Measurements from ENCODE around the gene CACTIN.
"Not testable (repeated sequence)": the region's sequence is repeated elsewhere in the genome, so short reads cannot be mapped to it uniquely, and the experiment has no call there.

CACTIN gene

DNA sequence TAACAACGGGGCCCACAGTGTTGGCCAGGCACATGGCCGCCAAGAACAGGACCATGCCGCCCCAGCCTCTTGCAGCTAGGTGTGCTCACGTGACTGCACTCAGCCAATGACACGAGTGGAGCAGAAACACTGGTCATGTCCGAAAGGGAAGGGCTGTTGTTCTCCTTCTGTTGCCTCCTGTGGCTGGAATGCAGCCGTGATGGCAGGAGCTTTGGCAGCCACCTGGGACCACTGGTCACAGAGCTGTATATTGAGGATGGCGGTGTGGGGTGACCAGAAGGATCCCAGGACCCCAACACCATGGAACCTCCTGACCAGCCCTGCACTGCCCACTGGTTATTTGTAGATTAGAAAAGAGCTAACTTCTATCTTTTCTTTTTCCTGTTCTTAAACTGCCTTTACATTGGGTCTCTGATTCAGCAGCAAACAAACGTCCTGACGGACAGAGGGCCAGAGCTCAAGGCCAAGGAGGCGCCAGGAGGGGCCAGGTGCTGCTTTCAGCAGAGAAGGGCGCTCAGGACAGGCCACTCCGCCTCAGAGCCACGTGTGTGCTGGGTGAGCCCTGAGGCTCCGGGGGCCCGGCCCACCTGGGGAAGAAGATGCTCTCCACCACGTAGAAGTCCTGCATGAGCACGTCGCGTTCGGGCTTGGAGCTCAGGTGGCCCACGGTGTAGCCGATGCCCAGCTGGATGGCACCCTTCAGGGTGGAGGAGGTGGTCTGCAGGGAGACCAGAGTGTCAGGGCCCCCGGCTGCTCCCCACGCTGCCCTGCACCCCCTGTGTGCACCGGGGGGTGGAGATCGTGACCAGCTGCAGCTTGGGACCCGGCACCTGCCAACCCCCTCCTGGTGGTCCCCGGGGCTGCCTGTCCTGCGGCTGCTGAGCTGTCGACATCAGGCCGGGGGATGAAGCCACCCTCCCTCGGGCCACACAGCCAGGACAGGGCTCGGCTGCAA, 35.0 kb upstream of the CACTIN start:
- no peak for DNase-seq (ENCODE audit: low read depth)

DNA sequence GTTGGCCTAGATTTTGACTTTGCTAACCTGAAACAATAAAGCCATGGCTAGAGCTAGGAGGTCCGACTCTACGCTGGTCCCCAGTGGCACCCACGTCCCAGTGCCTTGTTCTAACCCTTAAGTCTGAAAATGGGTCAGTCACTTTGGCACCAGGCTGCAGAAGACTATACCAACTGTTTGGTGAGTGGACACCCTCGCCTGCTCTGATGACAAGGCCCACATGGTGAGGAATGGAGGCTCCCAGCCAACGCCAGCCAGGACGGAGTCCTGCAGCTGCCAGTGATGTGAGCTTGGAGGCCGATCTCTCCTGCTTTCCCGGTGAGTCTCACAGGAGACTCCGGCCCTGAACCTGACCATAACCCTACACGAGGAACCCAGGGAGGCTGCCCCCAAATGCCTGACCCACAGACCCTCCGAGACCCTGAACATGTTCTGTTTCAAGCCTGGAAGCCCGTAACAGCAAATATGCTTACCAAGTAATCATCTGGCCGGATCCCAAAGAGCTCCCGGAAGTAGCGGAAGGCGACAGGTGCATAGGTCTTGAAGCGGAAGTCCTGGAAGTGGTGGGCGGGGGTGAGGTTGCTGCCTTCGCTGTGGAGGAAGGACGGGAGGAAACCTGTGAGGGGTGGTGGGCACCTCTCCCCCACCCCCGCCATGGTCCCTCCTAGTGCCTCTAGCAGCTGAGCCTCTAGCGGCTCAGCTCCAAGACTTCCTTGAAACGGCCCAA, 34.1 kb upstream of the CACTIN start:
- DNase-seq (ENCODE audit: low read depth): no peak

DNA sequence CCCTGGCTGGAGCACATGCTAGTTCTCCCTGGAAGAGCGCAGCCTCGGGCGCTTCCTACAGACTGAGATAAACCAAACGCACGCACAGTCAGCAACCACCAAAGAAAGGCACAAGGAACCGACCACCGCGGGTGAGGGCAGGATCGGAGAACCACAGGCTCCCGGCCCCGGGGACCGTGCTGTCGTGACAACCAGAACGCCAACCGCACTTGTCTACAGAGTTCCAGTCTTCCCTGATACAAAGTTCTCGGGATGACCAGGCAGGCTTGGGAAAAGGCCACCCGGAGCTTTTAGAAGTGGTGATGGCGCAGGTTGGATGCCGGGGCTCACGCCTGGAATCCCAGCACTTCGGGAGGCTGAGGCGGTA, 33.1 kb upstream of the CACTIN start:
- DNase-seq (ENCODE audit: low read depth): no peak

DNA sequence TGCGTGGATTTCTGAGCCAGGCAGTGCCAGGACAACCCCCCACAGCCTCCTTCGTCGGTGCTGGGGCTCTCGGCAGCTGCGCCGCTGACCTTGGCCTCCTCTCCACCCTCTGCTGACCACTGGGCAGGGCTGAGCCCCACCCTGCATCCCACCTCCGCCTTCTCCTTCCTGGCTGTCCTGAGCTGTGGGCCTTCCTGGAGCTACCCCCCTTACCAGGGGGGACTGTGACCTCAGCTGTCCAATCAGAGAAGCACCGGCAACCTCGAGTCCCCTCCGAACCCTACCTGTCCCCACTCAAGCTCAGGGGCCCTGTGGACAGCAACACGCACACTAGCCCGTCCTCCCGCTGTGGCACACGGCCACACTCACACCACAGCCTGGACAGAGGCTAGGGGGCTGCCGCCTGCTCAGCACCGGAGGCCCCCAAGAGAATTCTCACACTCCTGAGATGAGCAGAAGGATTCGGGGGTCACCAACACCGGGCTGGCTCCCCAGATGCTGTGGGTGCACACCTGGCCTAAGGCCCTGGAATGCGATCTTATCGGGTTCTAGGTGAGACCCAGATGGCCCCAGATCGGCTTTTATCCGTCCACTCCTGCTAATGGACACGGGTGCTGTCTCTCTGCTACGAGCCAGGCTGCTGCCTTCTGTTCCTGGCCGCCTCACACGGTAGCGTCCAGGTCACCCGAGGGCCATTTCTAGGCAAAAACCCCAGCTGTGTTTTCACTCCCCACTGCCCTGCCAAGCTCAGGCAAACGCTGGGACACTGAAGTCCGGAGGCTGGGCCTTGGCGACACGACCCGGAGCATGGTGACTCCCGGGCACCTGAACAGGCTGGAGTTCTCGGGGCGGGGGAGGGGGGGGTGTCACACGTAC, 32.5 kb upstream of the CACTIN start:
- DNase-seq (ENCODE audit: low read depth): no peak

DNA sequence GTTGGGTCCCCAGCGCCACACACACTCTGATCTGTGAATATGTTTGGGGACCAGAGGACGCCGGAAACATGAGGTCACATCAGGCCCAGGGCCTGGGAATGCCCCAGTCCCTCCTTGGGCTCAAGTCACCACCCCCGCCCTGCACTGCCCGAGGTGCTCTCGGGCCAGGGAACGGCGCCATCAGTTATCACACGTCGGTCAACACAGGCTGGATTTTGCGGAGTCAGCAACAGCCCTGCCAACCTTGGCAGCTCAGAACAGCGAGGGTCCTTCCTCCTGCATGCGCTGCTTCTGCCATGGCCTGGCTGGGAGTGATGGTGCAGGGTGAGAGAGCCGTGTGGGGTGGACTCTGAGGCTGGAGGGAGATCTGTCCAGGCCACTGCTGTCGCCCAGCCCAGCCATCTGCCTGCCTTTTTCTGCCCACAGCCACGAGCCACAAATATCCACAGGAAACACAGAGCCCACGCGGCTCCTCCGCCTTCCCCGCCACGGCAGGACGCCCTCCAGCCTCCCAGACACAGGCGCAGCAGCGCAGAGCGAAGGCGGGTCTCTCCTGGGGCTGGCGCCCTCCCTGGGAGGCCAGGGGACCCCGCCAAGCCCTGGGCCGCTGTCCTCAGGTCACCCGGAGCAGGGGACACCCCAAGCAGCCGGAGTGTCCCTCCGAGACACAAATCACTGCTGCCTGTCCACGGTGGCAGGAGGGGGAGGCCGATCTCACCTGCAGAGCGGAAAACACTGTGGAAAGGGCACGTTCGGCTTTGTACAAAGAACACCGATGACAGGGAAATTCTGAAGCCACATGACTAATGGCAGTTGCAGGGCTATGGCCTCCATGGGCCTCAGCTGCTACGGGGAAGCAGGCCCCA, 31.6 kb upstream of the CACTIN start:
- no peak for DNase-seq (ENCODE audit: low read depth)

DNA sequence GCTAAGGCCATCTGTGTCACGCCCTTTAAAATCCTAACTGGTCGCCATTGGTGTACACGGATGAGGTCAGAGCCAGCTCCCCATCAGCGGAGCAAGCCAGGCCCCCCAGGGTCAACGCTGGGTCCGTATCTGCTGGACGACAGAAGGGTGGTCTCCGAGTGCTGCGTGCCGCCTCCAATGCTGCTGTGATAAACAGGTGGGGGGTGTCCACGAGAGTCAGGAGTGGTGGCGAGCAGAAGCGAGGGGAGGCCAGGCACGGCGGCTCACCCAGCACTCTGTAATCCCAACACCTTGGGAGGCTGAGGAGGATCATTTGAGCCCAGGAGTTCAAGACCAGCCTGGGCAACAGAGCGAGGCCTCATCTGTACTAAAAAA, 30.8 kb upstream of the CACTIN start:
- DNase-seq (ENCODE audit: low read depth): no peak

DNA sequence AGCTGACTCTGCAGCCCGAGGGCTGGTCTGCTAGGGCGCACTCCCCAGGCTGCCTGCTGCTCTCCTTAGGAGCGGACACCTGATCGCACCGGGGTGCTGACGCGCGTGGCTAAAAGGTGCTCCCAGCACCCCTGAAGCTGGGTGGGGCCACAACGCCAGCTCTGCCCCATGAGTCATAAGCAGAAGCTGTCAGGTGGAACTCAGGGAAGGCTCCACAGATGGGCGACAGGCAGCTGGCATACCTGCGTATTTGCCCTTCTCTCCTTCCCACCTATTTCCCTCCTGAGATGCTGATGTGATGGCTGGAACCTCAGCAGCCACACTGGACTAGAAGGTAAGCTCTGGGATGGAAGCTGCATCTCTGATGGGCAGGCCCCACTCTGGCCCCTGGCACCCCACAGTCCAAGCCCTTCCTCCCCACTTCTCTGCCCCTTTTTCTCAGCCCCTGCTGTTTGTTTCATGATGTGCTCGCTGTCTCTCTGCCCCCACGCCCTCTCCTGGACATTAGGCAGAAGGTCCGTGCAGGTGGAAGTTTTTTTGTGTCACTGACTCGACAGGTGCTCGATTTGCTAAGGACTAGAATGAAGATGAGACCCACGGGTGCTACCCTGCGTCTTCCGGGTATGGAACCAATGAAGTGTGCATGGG, 30.3 kb upstream of the CACTIN start:
- no peak for DNase-seq (ENCODE audit: low read depth)

DNA sequence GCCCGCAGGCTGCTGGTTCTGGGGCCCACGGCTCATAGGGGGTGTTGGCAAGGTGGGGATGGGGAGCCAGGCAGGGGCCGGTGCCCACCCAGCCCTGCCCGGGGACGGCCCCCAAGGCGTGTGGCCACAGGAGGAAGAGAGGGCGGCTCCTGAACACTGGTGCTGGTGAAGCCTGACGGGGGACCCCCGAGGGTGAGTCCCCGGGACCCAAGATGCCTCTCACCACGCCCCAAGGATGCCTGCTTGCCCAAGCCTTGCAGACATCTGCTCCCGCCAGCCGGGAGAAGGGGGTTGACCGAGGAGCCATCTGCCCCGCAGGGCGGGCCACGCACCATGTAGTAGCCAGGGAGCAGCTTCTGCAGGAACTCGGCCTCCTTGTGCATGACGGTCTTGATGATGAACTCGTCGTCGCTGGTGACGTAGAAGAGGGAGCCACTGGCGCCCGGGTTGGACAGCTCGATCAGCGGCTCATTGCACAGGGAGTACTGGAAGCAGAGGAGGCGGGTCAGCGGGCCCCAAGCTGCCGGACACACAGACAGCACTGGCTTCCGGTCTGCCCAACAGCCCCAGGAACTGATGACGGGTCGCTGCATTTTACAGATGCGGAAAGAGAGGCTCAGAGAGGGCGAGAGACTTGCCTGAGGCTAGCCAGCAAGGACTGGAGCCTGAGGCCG, 29.6 kb upstream of the CACTIN start:
- DNase-seq (ENCODE audit: low read depth): no peak

DNA sequence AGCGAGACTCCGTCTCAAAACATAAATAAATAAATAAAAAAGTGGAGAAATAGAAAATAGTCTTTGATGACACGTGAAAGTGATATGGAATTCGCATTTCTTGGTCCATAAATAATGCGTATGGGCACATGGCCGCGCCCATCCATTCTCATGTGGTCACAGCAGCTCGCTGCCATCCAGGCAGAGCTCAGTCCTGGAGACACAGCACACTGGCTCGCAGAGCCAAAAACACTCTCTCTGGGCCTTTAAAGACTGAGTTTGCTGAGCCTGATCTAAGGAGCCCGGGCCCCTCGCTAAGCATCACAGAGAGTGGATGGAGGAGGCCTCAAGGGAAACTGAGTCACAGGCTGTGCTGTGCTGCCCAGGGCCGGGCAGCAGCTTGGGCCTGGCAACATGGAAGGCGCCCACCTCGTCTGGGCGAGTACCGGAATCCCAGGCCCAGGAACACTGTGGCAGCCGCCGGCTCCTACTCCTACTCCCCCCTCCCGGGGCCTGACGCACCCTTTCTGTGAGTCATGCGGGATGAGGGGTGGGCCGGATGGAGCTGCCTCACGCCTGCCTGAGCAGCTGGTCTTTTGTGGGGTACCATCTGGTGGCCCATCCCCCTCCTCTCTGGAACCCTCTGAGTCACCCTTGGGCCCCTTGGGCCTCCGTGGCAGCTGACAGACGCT, 28.9 kb upstream of the CACTIN start:
- peak; percentile 84 for DNase-seq (ENCODE audit: low read depth)

DNA sequence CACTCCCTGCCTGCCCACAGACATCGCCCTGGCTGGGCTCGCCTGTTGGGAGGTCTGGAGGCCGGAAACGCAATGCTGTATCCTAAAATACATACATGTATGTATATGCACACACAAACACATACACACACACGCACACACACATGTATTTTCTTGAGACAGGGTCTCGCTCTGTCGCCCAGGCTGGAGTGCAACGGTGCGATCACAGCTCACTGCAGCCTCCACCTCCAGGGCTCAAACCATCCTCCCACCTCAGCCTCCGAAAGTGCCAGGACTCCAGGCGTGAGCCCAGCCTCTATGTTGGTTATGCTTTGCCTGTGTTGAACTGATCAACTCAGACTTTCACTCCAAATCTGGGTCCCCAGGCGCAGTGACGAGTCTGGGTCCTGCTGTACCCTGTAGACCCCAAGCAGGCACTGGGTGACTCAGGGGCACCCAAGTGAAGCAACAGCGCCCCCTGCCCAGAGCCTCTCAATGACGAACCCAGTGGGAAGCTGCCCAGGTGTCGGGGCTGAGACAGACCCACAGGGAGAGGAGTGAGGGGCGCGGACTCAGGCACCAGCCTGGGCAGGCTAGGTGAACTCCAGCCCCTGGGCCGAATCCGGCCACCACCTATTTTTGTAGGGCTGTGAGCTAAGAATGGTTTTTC, 27.4 kb upstream of the CACTIN start:
- no peak for DNase-seq (ENCODE audit: low read depth)

DNA sequence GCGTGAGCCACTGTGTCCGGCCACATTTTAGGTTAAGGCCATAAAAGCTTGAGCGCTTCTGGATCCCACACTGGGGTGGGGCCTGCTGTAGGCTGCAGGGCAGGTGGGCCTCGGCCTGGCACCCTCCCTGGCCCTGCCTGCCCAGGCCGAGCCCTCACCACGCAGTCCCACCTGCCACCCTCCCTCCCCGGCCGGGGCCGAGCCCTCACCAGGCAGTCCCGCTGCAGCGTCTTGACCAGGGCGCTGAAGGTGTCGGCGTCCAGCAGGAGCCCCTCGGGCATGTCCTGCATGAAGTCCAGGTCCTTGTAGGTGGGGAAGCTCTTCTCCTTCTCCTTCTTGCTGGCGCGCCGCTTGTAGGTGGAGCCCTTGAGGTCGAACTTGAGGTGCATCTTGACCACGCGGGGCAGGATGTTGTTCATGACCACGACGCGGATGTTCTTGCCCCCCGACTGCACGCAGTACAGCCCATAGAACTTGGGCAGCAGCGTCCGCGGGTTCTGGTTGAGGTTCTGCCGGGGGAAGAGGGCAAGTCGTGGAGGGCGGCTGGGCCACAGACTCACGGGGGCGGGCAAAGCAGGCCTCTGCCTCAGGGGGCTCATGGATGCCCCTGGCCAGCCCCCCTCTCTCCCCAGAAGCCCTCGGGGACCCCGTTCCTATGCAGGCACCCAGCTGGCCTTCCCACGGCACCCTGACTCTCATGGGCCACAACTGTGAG, 26.6 kb upstream of the CACTIN start:
- no peak for DNase-seq (ENCODE audit: low read depth)

DNA sequence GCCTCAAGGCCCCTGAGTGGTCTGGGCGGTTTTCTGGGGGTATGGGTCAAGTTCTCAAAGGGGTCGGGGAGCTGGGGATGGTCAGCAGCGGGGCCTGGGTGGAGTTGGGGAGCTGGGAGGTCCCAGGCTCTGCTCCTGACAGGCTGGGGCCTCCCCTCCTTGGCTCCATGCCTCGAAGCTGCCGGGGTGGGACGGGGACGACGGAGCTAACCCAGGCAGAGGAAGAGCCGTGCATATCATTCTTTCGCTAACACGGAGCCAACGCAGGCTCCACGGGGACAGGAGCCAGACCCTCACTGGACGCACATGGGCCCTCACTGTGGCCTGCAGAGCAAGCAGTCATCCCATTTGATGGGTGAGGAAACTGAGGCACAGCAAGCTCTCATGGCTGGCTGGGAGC, 25.8 kb upstream of the CACTIN start:
- DNase-seq (ENCODE audit: low read depth): no peak

DNA sequence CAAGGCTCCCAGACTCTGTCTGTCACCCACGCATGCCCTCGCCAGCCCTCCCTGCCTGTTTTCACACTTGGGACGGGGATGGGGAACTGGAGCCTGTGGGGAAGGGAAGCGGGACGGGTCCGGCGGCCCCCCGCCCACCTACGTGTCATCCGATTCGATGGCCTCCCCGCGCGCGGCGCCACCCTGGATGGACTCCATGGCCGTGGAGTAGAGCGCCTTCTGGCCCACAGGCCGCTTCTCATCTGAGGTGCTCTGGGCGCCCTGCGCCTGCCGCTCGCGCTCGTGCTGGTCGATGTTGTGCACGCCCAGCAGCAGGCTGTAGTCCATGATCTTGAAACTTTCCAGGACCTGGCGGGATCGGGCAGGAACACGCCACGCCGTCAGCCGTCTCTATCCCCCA, 25.1 kb upstream of the CACTIN start:
- DNase-seq (ENCODE audit: low read depth): no peak

DNA sequence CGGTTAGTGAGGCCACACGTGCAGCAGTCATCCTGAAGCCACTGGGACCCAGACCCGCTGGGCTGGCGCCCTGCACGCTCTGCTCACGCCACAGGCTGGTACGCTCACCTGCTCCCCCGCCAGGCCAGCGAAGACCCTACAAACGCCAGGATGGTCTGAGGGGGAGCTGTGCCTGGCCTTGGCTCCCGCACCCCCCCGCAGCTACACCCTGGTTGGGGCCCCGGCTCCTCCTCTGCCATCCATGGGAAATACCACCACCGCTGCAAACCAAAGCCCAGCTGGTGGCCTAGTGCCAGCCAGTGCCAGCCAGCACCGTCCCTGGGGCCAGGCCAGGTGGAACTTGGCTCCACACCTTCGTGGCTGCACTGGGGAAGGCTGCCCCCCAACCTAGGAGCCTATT, 23.3 kb upstream of the CACTIN start:
- DNase-seq (ENCODE audit: low read depth): no peak

DNA sequence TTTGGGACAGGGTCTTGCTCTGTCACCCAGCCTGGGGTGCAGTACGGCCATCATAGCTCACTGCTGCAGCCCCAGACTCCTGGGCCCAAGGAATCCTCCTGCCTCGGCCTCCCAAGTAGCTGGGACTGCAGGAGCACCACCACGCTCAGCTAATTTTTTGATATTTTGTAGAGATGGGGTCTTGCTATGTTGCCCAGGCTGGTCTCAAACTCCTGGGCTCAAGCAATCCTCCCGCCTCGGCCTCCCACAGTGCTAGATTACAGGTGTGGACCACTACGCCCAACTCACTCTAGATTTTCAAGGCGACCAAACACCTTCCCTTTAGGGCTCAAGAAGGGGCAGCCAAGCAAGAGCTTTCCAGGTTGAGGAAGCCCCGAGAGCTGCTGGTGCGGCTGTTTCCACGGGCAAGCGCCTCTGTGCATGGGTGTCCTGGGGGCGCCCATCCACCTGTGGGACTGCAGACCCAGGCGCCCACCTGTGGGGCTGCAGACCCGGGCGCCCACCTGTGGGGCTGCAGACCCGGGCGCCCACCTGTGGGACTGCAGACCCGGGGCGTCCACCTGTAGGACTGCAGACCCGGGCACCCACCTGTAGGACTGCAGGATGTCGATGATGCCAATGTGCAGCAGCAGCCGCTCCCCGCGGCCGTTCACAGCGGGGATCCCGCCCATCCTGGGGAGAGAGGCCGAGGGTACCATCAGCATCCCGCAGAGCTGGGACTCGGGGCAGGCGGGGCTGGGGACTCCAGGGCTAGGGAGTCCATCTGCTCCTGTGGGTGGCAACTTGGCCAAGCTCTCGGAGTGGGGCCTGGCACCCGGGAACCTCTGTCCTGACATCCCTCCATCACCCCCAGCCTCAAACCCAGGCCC, 21.7 kb upstream of the CACTIN start:
- no peak for DNase-seq (ENCODE audit: low read depth)

DNA sequence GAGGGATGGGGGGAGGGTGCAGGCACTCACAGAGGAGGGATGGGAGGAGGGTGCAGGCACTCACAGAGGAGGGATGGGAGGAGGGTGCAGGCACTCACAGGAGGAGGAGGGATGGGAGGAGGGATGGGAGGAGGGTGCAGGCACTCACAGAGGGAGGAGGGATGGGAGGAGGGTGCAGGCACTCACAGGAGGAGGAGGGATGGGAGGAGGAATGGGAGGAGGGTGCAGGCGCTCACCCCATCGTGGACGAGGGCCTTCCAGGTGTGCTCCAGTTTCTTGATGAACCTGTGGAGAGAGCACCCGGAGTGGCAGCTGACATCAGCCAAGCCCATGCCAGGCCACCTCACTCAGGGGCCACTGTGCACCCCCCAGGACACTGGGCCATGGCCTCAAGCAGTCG, 20.5 kb upstream of the CACTIN start:
- DNase-seq (ENCODE audit: low read depth): not testable (repeated sequence)

DNA sequence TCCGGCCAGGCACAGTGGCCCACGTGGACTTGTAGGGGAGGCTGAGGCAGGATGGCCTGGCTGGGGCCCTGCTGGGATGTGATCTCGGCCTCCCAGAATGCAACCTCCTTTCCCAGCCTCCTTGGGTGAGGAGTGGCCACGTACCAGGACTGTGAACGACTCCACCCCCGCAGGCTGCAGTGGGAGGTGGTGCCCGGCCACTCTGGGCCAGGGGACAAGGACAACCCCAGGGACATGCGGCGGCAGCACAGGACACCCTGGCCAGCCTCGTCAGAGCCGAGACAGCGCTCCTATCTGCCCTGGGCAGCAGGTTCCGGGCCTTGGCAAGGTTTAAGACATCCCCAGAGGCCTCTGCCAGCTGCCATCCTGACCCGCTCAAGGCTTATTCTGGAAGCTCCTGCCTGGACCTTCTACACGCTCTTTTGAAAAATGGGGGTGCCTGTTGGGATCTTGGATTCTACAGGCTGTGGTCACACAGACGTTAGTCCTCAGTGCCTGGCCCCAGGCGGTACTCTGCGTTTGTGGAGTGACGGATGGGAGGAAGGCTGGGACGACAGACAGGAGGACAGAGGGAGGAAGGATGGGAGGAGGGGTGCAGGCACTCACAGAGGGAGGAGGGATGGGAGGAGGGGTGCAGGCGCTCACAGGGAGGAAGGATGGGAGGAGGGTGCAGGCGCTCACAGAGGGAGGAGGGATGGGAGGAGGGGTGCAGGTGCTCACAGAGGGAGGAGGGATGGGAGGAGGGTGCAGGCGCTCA, 19.9 kb upstream of the CACTIN start:
- DNase-seq (ENCODE audit: low read depth): no peak

Data from non-pigmented ciliary epithelial cell (primary cell).